SK-MEL-5 (cell line): ENCODE data around the gene UNC13B. TPM values are rescaled to one million over a fixed set of nuclear protein-coding genes. Genes with fewer than 3 reads are reported as not detected.
A peak's percentile ranks its signal among the peaks of the same experiment; 100 is the strongest.

Experiments used
- DNase-seq: peaks from one replicate; pipeline ENCODE4 v3.0.0-alpha.2; 2016; ENCODE audit warnings: low read depth, low spot score
- in situ Hi-C: cut with HindIII; loops from 2 replicates; pipeline ENCODE4 v1.10.0; 2016; ENCODE audit warnings: low sequenced_read_pairs, high pct_unique_total_duplicates, low pct_unique_long_range_greater_than_20kb
- total RNA-seq: library from RNA; depleted of rRNA; stranded (reverse); fragments of >200 nt; shearing (Covaris generic); gene quantifications from 2 replicates; pipeline ENCODE4 v1.2.3, GENCODE V29; 2014; rRNA removed

UNC13B gene
- total RNA-seq, 1 experiment from 2014 or later, result 9.6 TPM

- DNase-seq, result no peak
- in situ Hi-C loops, result no loop called here
Observed at GRCh38 chr9:35416098-35416427, 254.3 kb downstream of the UNC13B start.

- in situ Hi-C loops, result no loop called here
Observed at GRCh38 chr9:35422346-35422745, 260.5 kb downstream of the UNC13B start.

GRCh38 chr9:35422753-35423152, 260.9 kb downstream of the UNC13B start:
- in situ Hi-C loops, result no loop called here
- no peak for DNase-seq

More at GRCh38 chr9:35422346-35422745, 260.5 kb downstream of the UNC13B start:
- DNase-seq, result no peak

GRCh38 chr9:35423499-35423898, 261.7 kb downstream of the UNC13B start:
- peak; percentile 93 for DNase-seq
- in situ Hi-C loops, result no loop called here

GRCh38 chr9:35424356-35425352, 262.8 kb downstream of the UNC13B start:
- in situ Hi-C loops, result no loop called here
- DNase-seq, result peak; percentile 29

GRCh38 chr9:35426627-35427026, 264.8 kb downstream of the UNC13B start:
- in situ Hi-C loops, result no loop called here
- DNase-seq, result no peak

- in situ Hi-C loops, result no loop called here
- DNase-seq, result no peak
Observed at GRCh38 chr9:35431467-35431866, 269.7 kb downstream of the UNC13B start.

GRCh38 chr9:35432076-35432475, 270.3 kb downstream of the UNC13B start:
- in situ Hi-C loops, result no loop called here
- DNase-seq, result no peak

GRCh38 chr9:35436933-35437332, 275.1 kb downstream of the UNC13B start:
- in situ Hi-C loops, result no loop called here
- no peak for DNase-seq

GRCh38 chr9:35446012-35446411, 284.2 kb downstream of the UNC13B start:
- in situ Hi-C loops, result no loop called here
- DNase-seq, result no peak

- in situ Hi-C loops, result no loop called here
- DNase-seq, result no peak
Observed at GRCh38 chr9:35448496-35448895, 286.7 kb downstream of the UNC13B start.

- in situ Hi-C loops, result no loop called here
- DNase-seq, result peak; percentile 13
Observed at GRCh38 chr9:35452481-35452880, 290.7 kb downstream of the UNC13B start.

- no peak for DNase-seq
- in situ Hi-C loops, result no loop called here
Observed at GRCh38 chr9:35453786-35454185, 292.0 kb downstream of the UNC13B start.

Other genes with a start within 250 kb of the UNC13B start
- gene PHF24, start 203.7 kb upstream of the UNC13B start, total RNA-seq, result 0.71 and 1.3 TPM in 2 replicates
- gene DNAJB5, start 172.3 kb upstream of the UNC13B start, total RNA-seq, result 4.9 and 6.6 TPM in 2 replicates
- 203 and 217 TPM in 2 replicates for gene VCP, start 89.4 kb upstream of the UNC13B start, total RNA-seq
- 14.9 and 18.9 TPM in 2 replicates for gene FANCG, start 82.1 kb upstream of the UNC13B start, total RNA-seq
- gene PIGO, start 65.4 kb upstream of the UNC13B start, total RNA-seq, result 16.9 and 23.2 TPM in 2 replicates
- gene STOML2, start 58.9 kb upstream of the UNC13B start, total RNA-seq, result 123 and 140 TPM in 2 replicates
- 18.3 and 22.1 TPM in 2 replicates for gene ATOSB, start 46.1 kb upstream of the UNC13B start, total RNA-seq